HCT116 (cell line): ENCODE measurements around the gene RWDD2A.

Experiments used
- ATF3 ChIP-seq: IDR thresholded peaks from 2 replicates; pipeline ENCODE4 v1.6.1; 2012
- CEBPB ChIP-seq: IDR thresholded peaks from 2 replicates; pipeline ENCODE4 v1.6.1; 2012; ENCODE audit warnings: low read depth
- EZH2 ChIP-seq: fragments of 200-600 bp; sonication (generic); IDR thresholded peaks from 2 replicates; pipeline ENCODE4 v1.6.1; 2017; ENCODE audit warnings: antibody characterized with exemption, mixed run types
- EZH2phosphoT487 ChIP-seq: fragments of 200-600 bp; IDR thresholded peaks from 2 replicates; pipeline ENCODE4 v1.6.1; 2018; ENCODE audit warnings: antibody characterized with exemption, borderline replicate concordance
- JUND ChIP-seq: IDR thresholded peaks from 2 replicates; pipeline ENCODE4 v1.6.1; 2012
- POLR2A ChIP-seq: IDR thresholded peaks from 2 replicates; pipeline ENCODE4 v1.7.0; 2011; ENCODE audit warnings: borderline replicate concordance; ENCODE audit not compliant: insufficient read depth, insufficient read length; ENCODE audit errors: extremely low read depth
- POLR2AphosphoS5 ChIP-seq: IDR thresholded peaks from 2 replicates; pipeline ENCODE4 v1.6.1; 2011; ENCODE audit warnings: mild to moderate bottlenecking, low read depth, low read length, moderate library complexity
- RAD21 ChIP-seq: IDR thresholded peaks from 2 replicates; pipeline ENCODE4 v1.6.1; 2012; ENCODE audit warnings: low read depth, mild to moderate bottlenecking
- SIN3A ChIP-seq: IDR thresholded peaks from 2 replicates; pipeline ENCODE4 v1.6.1; 2012; ENCODE audit warnings: low read depth
- SP1 ChIP-seq: IDR thresholded peaks from 2 replicates; pipeline ENCODE4 v1.6.1; 2012; ENCODE audit warnings: low read depth
- YY1 ChIP-seq: IDR thresholded peaks from 2 replicates; pipeline ENCODE4 v1.6.1; 2011; ENCODE audit warnings: low read length, low read depth, moderate library complexity, mild to moderate bottlenecking; ENCODE audit not compliant: insufficient replicate concordance; ENCODE audit errors: extremely low read depth
- TF ChIP-seq, protein P1 (sequence below), 3 experiments: fragments of 200-600 bp in 1 of 3; sonication (generic) in 1 of 3; IDR thresholded peaks in 2 of 3; conservative IDR thresholded peaks in 1 of 3; 2 replicates each; pipeline ENCODE4 v1.5.1; 2012 to 2017; ENCODE audit warnings: low read depth in 2 of 3, low read length in 2 of 3, antibody characterized with exemption in 1 of 3, borderline replicate concordance in 1 of 3, control low read depth in 1 of 3, mild to moderate bottlenecking in 1 of 3, mixed read lengths in 1 of 3, mixed run types in 1 of 3, moderate library complexity in 1 of 3; ENCODE audit not compliant: insufficient read depth in 1 of 3
- TF ChIP-seq, protein P2 (sequence below): IDR thresholded peaks from 2 replicates; pipeline ENCODE4 v1.6.1; 2012; ENCODE audit warnings: low read depth

GRCh38 chr6:83188501-83188900, 4.7 kb upstream of the RWDD2A start:
- no peak for TF ChIP-seq POLR2AphosphoS5
- no peak for TF ChIP-seq ATF3
- TF ChIP-seq, protein P1, sequence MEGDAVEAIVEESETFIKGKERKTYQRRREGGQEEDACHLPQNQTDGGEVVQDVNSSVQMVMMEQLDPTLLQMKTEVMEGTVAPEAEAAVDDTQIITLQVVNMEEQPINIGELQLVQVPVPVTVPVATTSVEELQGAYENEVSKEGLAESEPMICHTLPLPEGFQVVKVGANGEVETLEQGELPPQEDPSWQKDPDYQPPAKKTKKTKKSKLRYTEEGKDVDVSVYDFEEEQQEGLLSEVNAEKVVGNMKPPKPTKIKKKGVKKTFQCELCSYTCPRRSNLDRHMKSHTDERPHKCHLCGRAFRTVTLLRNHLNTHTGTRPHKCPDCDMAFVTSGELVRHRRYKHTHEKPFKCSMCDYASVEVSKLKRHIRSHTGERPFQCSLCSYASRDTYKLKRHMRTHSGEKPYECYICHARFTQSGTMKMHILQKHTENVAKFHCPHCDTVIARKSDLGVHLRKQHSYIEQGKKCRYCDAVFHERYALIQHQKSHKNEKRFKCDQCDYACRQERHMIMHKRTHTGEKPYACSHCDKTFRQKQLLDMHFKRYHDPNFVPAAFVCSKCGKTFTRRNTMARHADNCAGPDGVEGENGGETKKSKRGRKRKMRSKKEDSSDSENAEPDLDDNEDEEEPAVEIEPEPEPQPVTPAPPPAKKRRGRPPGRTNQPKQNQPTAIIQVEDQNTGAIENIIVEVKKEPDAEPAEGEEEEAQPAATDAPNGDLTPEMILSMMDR (IDR thresholded peaks at IDR 0.05 in 2 of 3, conservative IDR thresholded peaks at IDR 0.05 in 1 of 3; ENCODE audit: borderline replicate concordance in 1 of 3, insufficient read depth in 1 of 3, low read depth in 2 of 3, low read length in 2 of 3): no peak
- no peak for TF ChIP-seq YY1
- no peak for TF ChIP-seq CEBPB
- no peak for TF ChIP-seq EZH2
- no peak for TF ChIP-seq POLR2A
- no peak for TF ChIP-seq EZH2phosphoT487
- TF ChIP-seq SP1: no peak
- TF ChIP-seq RAD21: no peak
- TF ChIP-seq, protein P2, sequence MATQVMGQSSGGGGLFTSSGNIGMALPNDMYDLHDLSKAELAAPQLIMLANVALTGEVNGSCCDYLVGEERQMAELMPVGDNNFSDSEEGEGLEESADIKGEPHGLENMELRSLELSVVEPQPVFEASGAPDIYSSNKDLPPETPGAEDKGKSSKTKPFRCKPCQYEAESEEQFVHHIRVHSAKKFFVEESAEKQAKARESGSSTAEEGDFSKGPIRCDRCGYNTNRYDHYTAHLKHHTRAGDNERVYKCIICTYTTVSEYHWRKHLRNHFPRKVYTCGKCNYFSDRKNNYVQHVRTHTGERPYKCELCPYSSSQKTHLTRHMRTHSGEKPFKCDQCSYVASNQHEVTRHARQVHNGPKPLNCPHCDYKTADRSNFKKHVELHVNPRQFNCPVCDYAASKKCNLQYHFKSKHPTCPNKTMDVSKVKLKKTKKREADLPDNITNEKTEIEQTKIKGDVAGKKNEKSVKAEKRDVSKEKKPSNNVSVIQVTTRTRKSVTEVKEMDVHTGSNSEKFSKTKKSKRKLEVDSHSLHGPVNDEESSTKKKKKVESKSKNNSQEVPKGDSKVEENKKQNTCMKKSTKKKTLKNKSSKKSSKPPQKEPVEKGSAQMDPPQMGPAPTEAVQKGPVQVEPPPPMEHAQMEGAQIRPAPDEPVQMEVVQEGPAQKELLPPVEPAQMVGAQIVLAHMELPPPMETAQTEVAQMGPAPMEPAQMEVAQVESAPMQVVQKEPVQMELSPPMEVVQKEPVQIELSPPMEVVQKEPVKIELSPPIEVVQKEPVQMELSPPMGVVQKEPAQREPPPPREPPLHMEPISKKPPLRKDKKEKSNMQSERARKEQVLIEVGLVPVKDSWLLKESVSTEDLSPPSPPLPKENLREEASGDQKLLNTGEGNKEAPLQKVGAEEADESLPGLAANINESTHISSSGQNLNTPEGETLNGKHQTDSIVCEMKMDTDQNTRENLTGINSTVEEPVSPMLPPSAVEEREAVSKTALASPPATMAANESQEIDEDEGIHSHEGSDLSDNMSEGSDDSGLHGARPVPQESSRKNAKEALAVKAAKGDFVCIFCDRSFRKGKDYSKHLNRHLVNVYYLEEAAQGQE: no peak
- no peak for TF ChIP-seq SIN3A
- no peak for TF ChIP-seq JUND
